ENCODE measurements around the gene NKAPL. TPM values are rescaled to one million over a fixed set of nuclear protein-coding genes. Genes with fewer than 3 reads are reported as not detected.
A peak's percentile ranks its signal among the peaks of the same experiment; 100 is the strongest.

The NKAPL gene
- polyA plus RNA-seq, 2 of the 4 experiments (the other 2 are of a cell fraction): not detected

- TF ChIP-seq HOXA7 (CRISPR knock-in tag; IDR thresholded peaks at IDR 0.05): no peak
- no peak for TF ChIP-seq EHF (CRISPR knock-in tag; IDR thresholded peaks at IDR 0.05)
- no peak for TF ChIP-seq MYC (IDR thresholded peaks at IDR 0.05; ENCODE audit: borderline replicate concordance, low read length)
- no peak for TF ChIP-seq JUNB (IDR thresholded peaks at IDR 0.05)
- peak in 1 of 2 experiments; percentile 68; a peak in 2 of 5 replicates for TF ChIP-seq JUN (IDR thresholded peaks at IDR 0.05)
- TF ChIP-seq, protein P1, sequence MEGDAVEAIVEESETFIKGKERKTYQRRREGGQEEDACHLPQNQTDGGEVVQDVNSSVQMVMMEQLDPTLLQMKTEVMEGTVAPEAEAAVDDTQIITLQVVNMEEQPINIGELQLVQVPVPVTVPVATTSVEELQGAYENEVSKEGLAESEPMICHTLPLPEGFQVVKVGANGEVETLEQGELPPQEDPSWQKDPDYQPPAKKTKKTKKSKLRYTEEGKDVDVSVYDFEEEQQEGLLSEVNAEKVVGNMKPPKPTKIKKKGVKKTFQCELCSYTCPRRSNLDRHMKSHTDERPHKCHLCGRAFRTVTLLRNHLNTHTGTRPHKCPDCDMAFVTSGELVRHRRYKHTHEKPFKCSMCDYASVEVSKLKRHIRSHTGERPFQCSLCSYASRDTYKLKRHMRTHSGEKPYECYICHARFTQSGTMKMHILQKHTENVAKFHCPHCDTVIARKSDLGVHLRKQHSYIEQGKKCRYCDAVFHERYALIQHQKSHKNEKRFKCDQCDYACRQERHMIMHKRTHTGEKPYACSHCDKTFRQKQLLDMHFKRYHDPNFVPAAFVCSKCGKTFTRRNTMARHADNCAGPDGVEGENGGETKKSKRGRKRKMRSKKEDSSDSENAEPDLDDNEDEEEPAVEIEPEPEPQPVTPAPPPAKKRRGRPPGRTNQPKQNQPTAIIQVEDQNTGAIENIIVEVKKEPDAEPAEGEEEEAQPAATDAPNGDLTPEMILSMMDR (IDR thresholded peaks at IDR 0.05): no peak
- no peak for TF ChIP-seq EHMT2 (IDR thresholded peaks at IDR 0.05; ENCODE audit: low read depth)
- no peak for TF ChIP-seq FOXS1 (CRISPR knock-in tag; IDR thresholded peaks at IDR 0.05)
- peak; percentile 33 for TF ChIP-seq POLR2A (IDR thresholded peaks at IDR 0.05; ENCODE audit: low read length)
- TF ChIP-seq ZSCAN20 (CRISPR knock-in tag; IDR thresholded peaks at IDR 0.05): no peak
- no peak for TF ChIP-seq GATA3 (IDR thresholded peaks at IDR 0.05; ENCODE audit: borderline replicate concordance)
- no peak for TF ChIP-seq ZC3H11A (IDR thresholded peaks at IDR 0.05)
- TF ChIP-seq MAFK (IDR thresholded peaks at IDR 0.05; ENCODE audit: partially characterized antibody): no peak
- no peak for TF ChIP-seq RFX5 (IDR thresholded peaks at IDR 0.05)
- TF ChIP-seq NFE2L2 (conservative IDR thresholded peaks at IDR 0.05; ENCODE audit: low read length): no peak
- TF ChIP-seq BHLHE40 (IDR thresholded peaks at IDR 0.05; ENCODE audit: low read depth, low read length): no peak
Measured at GRCh38 chr6:28266962-28267694, 8.0 kb downstream of the NKAPL start, which contains the start of gene ZSCAN26 (continued).

GRCh38 chr6:28267695-28268059 lies 8.6 kb downstream of the NKAPL start:
- WGBS (ENCODE audit: missing lambda C conversion rate): 0% methylated on average over 1 of the region's 1 CpG
- CTCF ChIA-PET: no interaction called here

GRCh38 chr6:28269492-28269891 lies 10.4 kb downstream of the NKAPL start:
- POLR2A ChIA-PET: no interaction called here
- peak; percentile 16 to 43 for DNase-seq (ENCODE audit: low read depth in 1 of 2, low spot score in 1 of 2)
- no peak for FAIRE-seq
- Histone ChIP-seq H3K9me3 (no peaks in the 10 kb centered on the region), H3K4me3 (no peak overlapping the region), H3K4me1 (peaks cover 25% of the 10 kb centered on the region), H3K27ac (peak overlapping the region; percentile 11 to 76; a peak in 5 of 6 replicates), H3K4me2 (peak overlapping the region; percentile 6; the same call in 2 of the 3 replicates)
- peak in 1 of 2 experiments; percentile 14; a peak in 1 of 6 replicates for ATAC-seq
- 0 out of 2 replicates have a peak, but pooled peaks have one; percentile 30 for TF ChIP-seq FOSL2 (IDR thresholded peaks at IDR 0.05)
- TF ChIP-seq FOSL2 (CRISPR knock-in tag; IDR thresholded peaks at IDR 0.05): peak; percentile 57
- no peak for TF ChIP-seq KDM5A (IDR thresholded peaks at IDR 0.05)
- TF ChIP-seq USF2 (IDR thresholded peaks at IDR 0.05): no peak
- no peak for TF ChIP-seq TP53 (CRISPR knock-in tag; IDR thresholded peaks at IDR 0.05)
- TF ChIP-seq HMGXB4 (CRISPR knock-in tag; IDR thresholded peaks at IDR 0.05; ENCODE audit: borderline replicate concordance): no peak
- TF ChIP-seq HOXB5 (CRISPR knock-in tag; IDR thresholded peaks at IDR 0.05): no peak
- peak; percentile 92 for TF ChIP-seq MAFK (IDR thresholded peaks at IDR 0.05; ENCODE audit: partially characterized antibody)
- TF ChIP-seq MYC (IDR thresholded peaks at IDR 0.05; ENCODE audit: borderline replicate concordance, low read length): no peak
- 0 out of 2 replicates have a peak, but pooled peaks have one; percentile 30 for TF ChIP-seq JUNB (IDR thresholded peaks at IDR 0.05)
- no peak for TF ChIP-seq SMC3 (IDR thresholded peaks at IDR 0.05)
- CTCF ChIA-PET: interaction anchor here (1.4 to 1.6 kb wide), 2 partner anchors 12 to 23 kb away, joined by 3 read pairs; partner anchors contain the start of gene PGBD1

More at GRCh38 chr6:28267695-28268059, 8.6 kb downstream of the NKAPL start:
- no peak for DNase-seq (ENCODE audit: low read depth in 1 of 2, low spot score in 1 of 2)
- ATAC-seq: no peak
- POLR2A ChIA-PET: interaction anchor here (0.8 to 1.6 kb wide), 9 partner anchors 14 to 116 kb away, joined by 3 to 25 read pairs (median 7); partner anchors contain the start of genes PGBD1, ZKSCAN3, ZKSCAN4 and ZSCAN31
- peaks cover 25% of the 10 kb centered on the region for H3K4me1 ChIP-seq
- FAIRE-seq: no peak
- TF ChIP-seq TP53 (CRISPR knock-in tag; IDR thresholded peaks at IDR 0.05) (no peak), SMC3 (IDR thresholded peaks at IDR 0.05) (no peak), MAFK (IDR thresholded peaks at IDR 0.05; ENCODE audit: partially characterized antibody) (no peak), NPAS2 (CRISPR knock-in tag; IDR thresholded peaks at IDR 0.05; ENCODE audit: borderline replicate concordance) (no peak), ZC3H11A (IDR thresholded peaks at IDR 0.05) (no peak), ZNF302 (CRISPR knock-in tag; IDR thresholded peaks at IDR 0.05) (no peak), RCOR1 (IDR thresholded peaks at IDR 0.05; ENCODE audit: low read depth, low read length) (no peak)
- TF ChIP-seq, protein P2, sequence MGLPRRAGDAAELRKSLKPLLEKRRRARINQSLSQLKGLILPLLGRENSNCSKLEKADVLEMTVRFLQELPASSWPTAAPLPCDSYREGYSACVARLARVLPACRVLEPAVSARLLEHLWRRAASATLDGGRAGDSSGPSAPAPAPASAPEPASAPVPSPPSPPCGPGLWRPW (IDR thresholded peaks at IDR 0.05): no peak
- H3K9me3 ChIP-seq: no peaks in the 10 kb centered on the region
- peak overlapping the region; percentile 93 to 96 for H3K27ac ChIP-seq
- H3K4me2 ChIP-seq: peak overlapping the region; percentile 69
- H3K4me3 ChIP-seq: peak overlapping the region; percentile 68

Data from A549 (cell line).